ENCODE results near the gene ASCL5.
A peak's percentile ranks its signal among the peaks of the same experiment; 100 is the strongest.

ASCL5 gene

DNA sequence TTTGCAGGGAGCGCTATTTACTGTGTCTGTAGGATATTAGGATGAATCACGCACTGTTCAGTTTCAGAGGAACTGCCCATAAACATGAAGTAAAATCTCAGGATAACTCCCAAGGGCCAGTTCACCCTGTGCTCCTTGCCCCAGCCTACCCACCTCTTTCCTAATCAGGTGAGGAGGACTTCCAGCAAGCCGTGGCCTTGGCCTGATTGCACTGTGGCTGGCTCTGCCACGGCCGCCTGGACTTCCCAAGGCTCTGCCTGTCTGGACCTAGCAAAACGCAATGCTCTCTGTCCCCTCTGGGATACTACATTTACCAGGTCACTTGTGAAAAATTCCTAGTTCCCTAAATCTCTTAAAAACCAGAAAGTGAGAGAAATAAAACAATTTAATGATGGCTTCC is 7.4 kb upstream of the ASCL5 start:
- no peak for DNase-seq

- no peak for DNase-seq
These were observed 4.4 kb upstream of the ASCL5 start for GRCh38 chr1:201131398-201131797.

GRCh38 chr1:201128962-201129361 is 2.0 kb upstream of the ASCL5 start:
- no peak for DNase-seq

GRCh38 chr1:201128476-201128875 is 1.5 kb upstream of the ASCL5 start:
- DNase-seq: no peak

DNA sequence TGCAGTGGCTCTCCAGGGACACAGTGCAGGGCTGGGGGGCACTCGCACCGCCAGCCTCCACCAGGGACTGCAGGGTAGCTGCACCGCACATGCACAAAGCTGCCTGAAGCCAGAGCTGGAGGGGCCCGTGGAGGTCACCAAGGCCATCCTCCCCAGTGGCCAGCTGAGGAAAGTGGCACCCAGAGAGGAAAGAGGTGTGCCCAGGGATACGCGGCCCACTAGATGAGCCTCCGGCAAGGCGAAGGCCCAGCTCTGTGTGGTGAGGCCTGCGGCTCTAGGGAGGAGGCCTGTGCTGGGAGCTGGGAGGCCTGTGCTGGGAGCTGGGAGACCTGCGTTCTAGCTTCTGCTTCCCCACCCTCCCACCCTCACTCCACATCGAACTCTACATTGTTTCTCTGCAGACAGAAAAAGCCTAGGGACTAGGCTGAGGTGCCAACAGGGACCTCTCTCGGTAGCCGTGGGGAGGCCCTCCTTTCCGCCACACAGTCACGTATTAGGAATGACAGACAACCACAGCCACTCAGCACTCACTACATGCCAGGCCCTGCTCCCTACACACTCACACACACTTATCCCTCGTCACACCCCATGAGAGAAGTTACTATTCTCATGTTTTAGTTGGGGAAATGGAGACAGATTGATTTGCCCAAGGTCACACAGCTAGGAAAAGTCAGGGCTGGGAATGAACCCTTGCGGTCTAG is 921 bp upstream of the ASCL5 start:
- DNase-seq: no peak

- DNase-seq: no peak
These were observed 537 bp downstream of the ASCL5 start for GRCh38 chr1:201126463-201126831.

GRCh38 chr1:201125800-201126199 is 1.2 kb downstream of the ASCL5 start:
- no peak for DNase-seq

DNA sequence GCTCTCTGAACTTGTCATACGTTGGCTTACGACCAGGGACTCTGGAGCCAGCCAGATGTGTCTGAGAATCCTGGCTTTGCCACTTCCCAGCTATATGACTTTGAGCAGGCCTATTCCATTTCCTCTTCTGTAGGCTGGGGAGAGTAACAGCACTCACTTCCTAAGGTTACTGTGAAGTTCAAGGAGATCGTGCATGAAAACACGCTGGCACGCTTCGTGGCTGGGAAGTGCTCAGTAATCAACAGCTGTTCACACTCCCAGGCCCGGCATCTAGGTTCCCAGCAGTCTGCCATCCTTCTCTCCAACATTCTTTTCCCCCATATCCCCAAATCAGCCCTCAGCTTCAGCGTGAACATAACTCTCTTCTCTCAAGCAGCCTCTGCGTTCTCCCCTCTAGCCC is 2.0 kb downstream of the ASCL5 start:
- peak; percentile 50 for DNase-seq

DNA sequence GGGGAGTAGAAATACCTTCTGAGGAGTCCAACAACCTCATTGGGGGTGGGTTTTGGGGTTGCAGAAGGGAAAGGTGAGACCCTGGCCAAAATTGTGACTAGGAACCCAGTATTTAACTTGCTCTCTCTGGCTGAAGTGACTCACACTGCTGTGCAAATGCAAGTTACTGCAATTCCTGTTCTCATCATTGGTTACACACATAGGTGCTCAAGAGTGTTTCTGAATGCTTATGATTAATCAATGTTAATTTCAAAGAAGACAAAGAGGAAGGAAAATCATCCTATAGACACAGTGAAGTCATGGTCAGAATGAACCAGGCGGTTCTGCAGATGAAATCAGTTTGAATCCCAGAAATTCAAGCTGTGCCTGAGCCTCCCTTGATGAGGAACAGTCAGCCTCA is 3.1 kb downstream of the ASCL5 start:
- no peak for DNase-seq

DNA sequence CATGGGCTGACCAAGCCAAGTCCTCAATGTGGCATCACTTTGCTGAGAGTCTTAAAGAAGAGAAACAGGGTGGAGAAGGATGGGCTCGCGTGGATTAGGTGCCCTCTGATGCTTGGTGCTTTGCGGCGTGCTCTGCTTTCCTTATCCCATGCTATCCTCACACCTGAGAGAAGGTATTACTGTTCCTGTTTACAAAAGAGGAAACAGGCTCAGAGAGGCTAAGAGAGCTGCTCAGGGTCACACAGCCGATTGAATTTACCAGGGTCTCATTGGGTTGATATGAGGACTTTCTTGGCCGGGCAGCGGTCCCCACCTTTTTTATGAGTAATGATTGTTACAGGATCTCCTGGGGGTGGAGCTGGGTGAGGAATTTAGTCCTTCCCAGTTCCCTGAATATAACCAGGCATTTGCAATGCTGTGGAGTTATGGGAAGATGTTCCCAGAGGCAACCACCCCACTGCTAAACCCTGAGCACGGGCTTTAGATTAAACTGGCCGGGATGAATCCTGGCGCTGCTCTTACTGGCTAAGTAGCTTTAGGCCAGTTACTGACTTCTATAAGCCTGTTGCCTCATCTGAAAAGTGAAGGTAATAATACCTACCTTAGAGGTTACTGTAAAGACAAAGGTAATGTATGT is 4.5 kb downstream of the ASCL5 start:
- no peak for DNase-seq

DNA sequence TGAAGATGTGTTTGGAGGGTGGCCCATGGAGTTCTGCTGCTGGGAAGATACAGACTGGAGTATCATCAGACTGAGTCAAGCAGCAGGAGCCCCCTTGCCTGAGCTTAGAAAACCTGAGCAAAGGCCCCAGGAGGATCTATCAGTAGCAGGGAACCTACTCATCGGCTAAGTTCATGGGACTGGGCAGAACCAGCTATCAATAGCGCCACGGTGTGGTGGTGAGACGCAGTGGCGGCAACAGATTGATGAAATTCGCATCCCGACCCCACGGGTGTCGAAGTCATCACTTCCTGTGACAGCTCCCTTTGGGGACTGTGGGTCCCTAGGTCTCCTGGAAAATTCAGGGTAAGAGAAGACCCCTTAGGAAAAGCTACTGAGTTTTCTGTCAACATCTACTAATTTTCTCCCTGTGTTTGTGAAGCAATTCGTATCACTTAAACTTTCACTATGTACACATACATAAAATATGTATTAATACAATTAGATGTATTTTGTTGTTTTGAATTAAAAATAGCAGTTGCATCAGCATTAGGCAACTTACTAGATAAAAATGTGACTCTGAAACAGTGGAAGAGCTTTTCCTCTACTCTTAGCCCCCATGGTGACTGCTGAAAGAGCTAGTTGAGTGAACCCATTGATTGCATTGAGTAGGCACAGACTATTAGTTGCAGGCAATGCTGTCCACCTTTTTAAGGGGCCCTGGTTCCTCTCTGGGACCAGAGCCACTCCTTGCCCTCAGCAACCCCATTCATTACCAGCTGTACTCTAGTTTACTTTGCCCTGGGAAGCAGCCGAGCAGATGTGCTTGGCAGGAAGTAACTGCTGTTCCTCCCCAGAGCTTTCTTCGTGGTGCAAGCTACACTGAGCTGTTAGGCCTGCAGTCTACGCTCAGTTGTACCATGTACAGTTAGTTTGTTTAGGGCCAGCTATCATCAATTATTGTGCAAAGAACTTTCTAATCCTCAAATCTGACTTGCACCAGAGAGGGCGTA is 7.5 kb downstream of the ASCL5 start:
- peak; percentile 11 for DNase-seq

GRCh38 chr1:201116091-201116490 is 10.9 kb downstream of the ASCL5 start:
- DNase-seq: no peak

- no peak for DNase-seq
These were observed 11.5 kb downstream of the ASCL5 start for GRCh38 chr1:201115390-201115937.

DNA sequence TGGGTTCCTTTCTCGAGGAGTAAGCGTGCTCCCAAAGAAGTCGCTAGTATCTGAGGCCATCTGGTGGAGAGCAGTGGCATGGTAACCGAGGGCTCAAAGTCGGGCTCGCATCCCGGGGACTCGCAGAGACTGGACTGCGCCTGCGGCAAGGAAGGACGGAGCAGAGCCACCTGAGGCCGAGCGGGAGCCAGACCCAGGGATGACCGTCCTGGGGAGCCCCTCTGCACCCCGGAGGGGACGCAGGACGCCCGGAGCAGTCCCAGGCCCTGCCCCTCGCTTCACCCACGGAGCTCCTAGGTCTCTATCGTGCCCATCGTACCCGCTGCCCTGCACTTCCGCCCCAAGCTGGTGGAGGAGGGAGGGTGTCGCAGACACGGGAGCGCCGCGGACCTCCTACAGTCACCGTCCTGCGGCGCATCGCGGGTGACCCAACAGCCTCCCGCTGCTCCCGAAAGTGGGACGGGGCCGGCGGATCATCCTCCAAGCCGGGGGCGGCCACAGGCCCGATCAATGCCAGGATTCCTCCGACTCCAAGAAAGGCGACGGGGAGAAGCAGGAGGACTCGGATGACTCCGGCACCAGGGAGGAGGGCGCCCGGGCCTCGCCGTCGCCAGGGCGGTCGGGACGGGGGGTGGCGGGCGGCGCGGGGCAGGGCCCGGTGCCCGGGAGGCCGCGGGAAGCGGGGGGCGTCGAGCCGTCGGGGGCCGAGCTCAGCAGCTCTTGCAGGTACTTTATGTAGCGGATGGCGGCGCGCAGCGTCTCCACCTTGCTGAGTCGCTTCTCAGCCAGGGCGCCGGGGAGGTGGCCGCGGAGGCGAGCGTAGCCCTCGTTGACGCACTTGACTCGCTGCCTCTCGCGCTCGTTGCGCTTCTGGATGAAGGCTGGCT is 12.5 kb downstream of the ASCL5 start:
- peak; percentile 97 for DNase-seq

DNA sequence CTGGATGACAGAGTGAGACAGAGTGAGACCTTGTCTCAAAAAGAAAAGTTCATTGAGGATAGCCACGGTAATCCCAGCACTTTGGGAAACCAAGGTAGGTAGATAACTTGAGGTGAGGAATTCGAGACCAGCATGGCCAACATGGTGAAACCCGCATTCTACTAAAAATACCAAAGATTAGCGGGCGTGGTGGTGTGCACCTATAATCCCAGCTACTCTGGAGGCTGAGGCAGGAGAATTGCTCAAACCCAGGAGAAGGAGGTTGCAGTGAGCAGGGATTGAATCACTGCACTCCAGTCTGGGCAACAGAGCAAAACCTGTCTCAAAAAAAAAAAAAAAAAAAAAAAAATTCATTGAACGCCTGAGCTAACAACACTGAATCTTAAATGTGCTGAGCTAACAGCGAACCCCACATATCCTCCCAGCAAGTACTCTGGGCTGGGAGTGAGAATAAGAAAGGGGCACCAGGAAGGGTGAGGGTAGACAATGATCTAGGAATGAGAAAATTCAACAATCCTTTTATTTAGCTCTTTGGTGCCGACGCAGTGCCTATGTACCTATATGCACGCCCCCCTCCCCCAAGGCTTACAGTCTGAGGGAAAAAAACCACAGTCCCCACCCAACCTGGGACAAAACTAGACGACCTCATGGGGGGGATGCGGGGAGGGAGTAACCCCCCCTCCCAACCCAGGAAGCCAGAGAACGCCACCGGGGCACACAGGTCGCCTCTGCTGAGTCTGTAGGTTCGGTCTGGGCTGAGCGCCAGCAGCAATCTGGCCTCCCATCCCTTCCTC is 13.3 kb downstream of the ASCL5 start:
- no peak for DNase-seq

DNA sequence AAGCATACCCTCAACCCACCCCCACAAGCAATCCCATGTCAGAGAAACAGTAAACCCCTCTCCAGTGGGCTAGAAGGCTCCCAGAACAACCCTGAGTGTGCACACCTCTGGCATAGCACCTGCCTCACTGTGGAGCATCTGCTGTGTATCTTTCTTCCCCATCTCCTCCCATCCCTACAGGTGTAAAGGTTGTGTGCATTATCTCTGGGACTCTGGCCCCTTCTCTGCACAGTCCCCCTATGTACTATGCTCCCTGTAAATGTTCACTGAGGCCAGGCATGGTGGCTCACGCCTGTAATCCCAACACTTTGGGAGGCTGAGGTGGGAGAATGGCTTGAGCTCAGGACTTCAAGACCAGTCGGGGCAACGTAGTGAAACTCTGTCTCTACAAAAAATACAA is 14.1 kb downstream of the ASCL5 start:
- no peak for DNase-seq

GRCh38 chr1:201112173-201112731 is 14.7 kb downstream of the ASCL5 start, which contains the start of gene CACNA1S:
Gene CACNA1S, minus strand, starts transcription at chr1:201112426. Its CDS starts 87 bp downstream, at chr1:201112339.
- no peak for DNase-seq

- no peak for DNase-seq
These were observed 15.3 kb downstream of the ASCL5 start for GRCh38 chr1:201111672-201112071.

DNA sequence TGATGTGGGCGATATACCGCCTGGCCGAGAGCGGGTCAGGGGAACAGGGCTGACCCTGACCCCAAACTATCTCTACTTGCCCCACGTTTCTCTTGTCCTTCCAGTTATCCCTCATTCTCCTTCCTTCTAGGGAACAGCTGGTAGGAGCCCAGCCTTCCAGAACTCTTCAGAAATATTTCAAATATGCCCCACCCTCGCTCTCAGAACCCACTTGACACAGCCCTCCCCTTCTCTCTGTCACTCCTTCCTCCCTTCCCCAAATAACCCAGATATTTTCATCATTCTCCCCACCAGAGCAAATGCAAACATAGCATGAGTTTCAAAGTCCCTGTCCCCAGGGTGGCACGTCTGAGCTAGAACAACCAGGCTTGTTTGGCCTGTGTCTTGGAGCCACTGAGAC is 15.8 kb downstream of the ASCL5 start:
- no peak for DNase-seq

- no peak for DNase-seq
These were observed 16.4 kb downstream of the ASCL5 start for GRCh38 chr1:201110616-201111015.

DNA sequence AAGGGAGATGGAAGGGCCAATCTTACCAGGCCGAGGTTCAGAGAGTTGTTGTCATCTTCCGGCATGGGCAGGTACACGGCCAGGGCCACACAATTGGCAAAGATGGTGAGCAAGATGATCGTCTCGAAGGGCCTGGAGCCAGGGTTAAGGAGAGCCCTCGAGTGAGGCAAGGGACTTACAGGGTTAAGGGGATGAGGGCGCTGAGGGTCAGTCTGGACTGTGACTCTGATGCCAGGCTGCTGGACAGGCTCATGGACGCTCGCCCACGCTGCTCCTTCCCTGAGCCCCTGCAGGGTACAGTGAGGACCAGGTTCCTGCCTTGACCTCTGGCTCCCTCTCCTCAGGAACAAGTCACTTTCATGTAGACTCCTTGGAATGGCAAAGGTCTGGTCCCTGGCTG is 16.8 kb downstream of the ASCL5 start:
- DNase-seq: no peak

Measured in NCI-H1694 treated with DMSO at 0.1 percent for 48 hours (cell line).